Kidney (tissue), 14 donors: Measurements from ENCODE around the gene WNT5A. TPM values are rescaled to one million over a fixed set of nuclear protein-coding genes. Genes with fewer than 3 reads are reported as not detected.
A peak's percentile ranks its signal among the peaks of the same experiment; 100 is the strongest.

ENCODE experiments used
- DNase-seq, 5 donors: peaks; one replicate each; pipeline ENCODE4 v3.0.0-alpha.2; 2013 to 2020
- FAIRE-seq: peaks from 2 replicates; lab custom pipeline; 2012; peaks lifted over from hg19 to GRCh38; lab: Jason Lieb, UNC
- H3K27ac ChIP-seq, 2 donors: one replicate each; pipeline ENCODE4 v1.7.0; 2013; ENCODE audit warnings: low read depth in 2 of 2, low read length in 2 of 2, inconsistent platforms in 1 of 2
- H3K27me3 ChIP-seq: one replicate; pipeline ENCODE4 v1.7.1; 2013; ENCODE audit warnings: low read length, inconsistent platforms; ENCODE audit not compliant: control insufficient read depth, insufficient read depth
- H3K36me3 ChIP-seq, 3 donors: one replicate each; pipeline versions ENCODE4 v1.7.0 to v1.7.1; 2013; ENCODE audit warnings: low read length in 3 of 3, control low read depth in 1 of 3, inconsistent platforms in 1 of 3; ENCODE audit not compliant: insufficient read depth in 3 of 3, control insufficient read depth in 2 of 3
- H3K4me1 ChIP-seq, 3 donors: one replicate each; pipeline versions ENCODE4 v1.7.0 to v1.7.1; 2013; ENCODE audit warnings: low read length in 3 of 3, inconsistent platforms in 1 of 3, low read depth in 1 of 3; ENCODE audit not compliant: control insufficient read depth in 2 of 3, insufficient read depth in 2 of 3
- H3K4me3 ChIP-seq, 3 donors: one replicate each; pipeline versions ENCODE4 v1.7.0 to v1.8.1; 2013; ENCODE audit warnings: low read length in 3 of 3, control low read depth in 1 of 3, inconsistent platforms in 1 of 3
- H3K9ac ChIP-seq, 3 donors: one replicate each; pipeline versions ENCODE4 v1.7.0 to v1.7.1; 2013; ENCODE audit warnings: low read length in 3 of 3, control low read depth in 1 of 3, inconsistent platforms in 1 of 3
- H3K9me3 ChIP-seq, 3 donors: one replicate each; pipeline versions ENCODE4 v1.7.0 to v1.7.1; 2013; ENCODE audit warnings: low read length in 3 of 3, control low read depth in 1 of 3, inconsistent platforms in 1 of 3; ENCODE audit not compliant: control insufficient read depth in 2 of 3, insufficient read depth in 1 of 3
- CTCF ChIP-seq: IDR thresholded peaks from 3 replicates; pipeline ENCODE4 v1.5.1; 2012; ENCODE audit warnings: mild to moderate bottlenecking, moderate library complexity, borderline replicate concordance; ENCODE audit not compliant: insufficient read depth; ENCODE audit errors: extremely low read depth
- intact Hi-C: fragments of 100-400 bp; cut with DNase I; formaldehyde crosslinking; loops from one replicate; pipeline ENCODE4 v1.11.1; 2022
- polyA plus RNA-seq: library from polyadenylated mRNA; stranded (reverse); fragments of 350-450 nt; fragmentation: Illumina TruSeq; extraction: RNeasy Lipid Tissue Mini Kit (QIAGEN cat#74804); gene quantifications from one replicate; pipeline ENCODE4 v1.2.3, GENCODE V29; 2014; ENCODE audit warnings: low read depth, low replicate concordance; ENCODE audit not compliant: insufficient read depth
- total RNA-seq: library from RNA; stranded (reverse); fragmentation: NEBNext Ultra II Directional; extraction: Animal tissue kit (Norgen Biotek cat#: 25700); gene quantifications from one replicate; pipeline ENCODE4 v1.2.1, GENCODE V29; 2021
- donor health status: control.
- donor health status: control.
- donor health status: control.
- donor health status: control.
- donor health status: control.
- donor health status: DM: yes; HTN: yes; CAD: no.
- donor health status: Normal renal cell carcinoma (clear cell type).

Gene WNT5A
- total and polyA plus RNA-seq, 2 donors from 2014 or later: 0.67 to 9.9 TPM

- Histone ChIP-seq H3K36me3 (peaks cover 0 to 5% (median 0%) of the 10 kb centered on the region in 3 donors), H3K9me3 (no peaks in the 10 kb centered on the region), H3K27me3 (no peaks in the 10 kb centered on the region), H3K4me1 (no peaks in the 10 kb centered on the region), H3K27ac (no peak overlapping the region), H3K9ac (no peak overlapping the region), H3K4me3 (no peak overlapping the region)
- intact Hi-C loops: no loop called here
- DNase-seq (no peak), FAIRE-seq (no peak)
- TF ChIP-seq CTCF: no peak
Observed at GRCh38 chr3:55471084-55471483, 16.0 kb downstream of the WNT5A start.

- no peak for TF ChIP-seq CTCF
- no peaks in the 10 kb centered on the region for H3K4me1 ChIP-seq
- H3K27me3 ChIP-seq: no peaks in the 10 kb centered on the region
- no peak overlapping the region for H3K4me3 ChIP-seq
- DNase-seq: no peak
- intact Hi-C loops: no loop called here
- H3K9ac ChIP-seq: no peak overlapping the region
- no peak for FAIRE-seq
- H3K9me3 ChIP-seq: no peaks in the 10 kb centered on the region
- peaks cover 0 to 5% (median 0%) of the 10 kb centered on the region in 3 donors for H3K36me3 ChIP-seq
- H3K27ac ChIP-seq: no peak overlapping the region
Observed at GRCh38 chr3:55469957-55470526, 17.1 kb downstream of the WNT5A start.

GRCh38 chr3:55468251-55468650 lies 18.9 kb downstream of the WNT5A start:
- H3K36me3 ChIP-seq: peaks cover 0 to under 1% (median 0%) of the 10 kb centered on the region in 3 donors
- no peak overlapping the region for H3K9ac ChIP-seq
- no peaks in the 10 kb centered on the region for H3K27me3 ChIP-seq
- FAIRE-seq (no peak), DNase-seq (no peak)
- no peak overlapping the region for H3K4me3 ChIP-seq
- TF ChIP-seq CTCF: no peak
- intact Hi-C loops: no loop called here
- no peaks in the 10 kb centered on the region for H3K9me3 ChIP-seq
- no peaks in the 10 kb centered on the region for H3K4me1 ChIP-seq
- no peak overlapping the region for H3K27ac ChIP-seq

- Histone ChIP-seq H3K4me3 (no peak overlapping the region), H3K27me3 (no peaks in the 10 kb centered on the region), H3K36me3 (no peaks in the 10 kb centered on the region), H3K27ac (no peak overlapping the region), H3K9ac (no peak overlapping the region), H3K4me1 (no peaks in the 10 kb centered on the region), H3K9me3 (no peaks in the 10 kb centered on the region)
- intact Hi-C loops: no loop called here
- TF ChIP-seq CTCF: no peak
- FAIRE-seq (no peak), DNase-seq (peak in 1 of 5 donors; percentile 43)
Observed at GRCh38 chr3:55467099-55467498, 20.0 kb downstream of the WNT5A start.
